NOMO-1 treated with DMSO at 0.1 percent for 48 hours (cell line): ENCODE measurements around the gene ITGAL.
"Not testable (repeated sequence)": the region's sequence is repeated elsewhere in the genome, so short reads cannot be mapped to it uniquely, and the experiment has no call there.

Source experiments
- DNase-seq: peaks from one replicate; lab custom pipeline; 2025; ENCODE audit not compliant: unreplicated experiment; lab: John Stamatoyannopoulos, UW

ITGAL gene

GRCh38 chr16:30526137-30526822 is 53.7 kb downstream of the ITGAL start, which contains the start of gene ZNF768:
TSS of gene ZNF768 (minus strand) at chr16:30526566. CDS start at chr16:30526413, 153 bp downstream.
- peak; percentile 50 for DNase-seq

GRCh38 chr16:30526823-30527634 is 54.5 kb downstream of the ITGAL start:
- peak; percentile 98 for DNase-seq

GRCh38 chr16:30527635-30528178 is 55.2 kb downstream of the ITGAL start:
- DNase-seq, result peak; percentile 93

- DNase-seq, result no peak
Observed at GRCh38 chr16:30528799-30529457, 56.4 kb downstream of the ITGAL start.

GRCh38 chr16:30530163-30531037 is 57.9 kb downstream of the ITGAL start:
- DNase-seq, result no peak

- no peak for DNase-seq
Observed at GRCh38 chr16:30532285-30533145, 60.0 kb downstream of the ITGAL start.

- DNase-seq, result no peak
Observed at GRCh38 chr16:30533146-30533522, 60.6 kb downstream of the ITGAL start.

GRCh38 chr16:30533748-30534367 is 61.3 kb downstream of the ITGAL start:
- DNase-seq, result no peak

- DNase-seq, result peak; percentile 71
Observed at GRCh38 chr16:30534368-30535105, 62.0 kb downstream of the ITGAL start, which contains the start of gene ZNF747. TSS of gene ZNF747 (minus strand) at chr16:30534858. CDS start at chr16:30534679, 179 bp downstream.

GRCh38 chr16:30535106-30535776 is 62.7 kb downstream of the ITGAL start:
- DNase-seq, result no peak

- DNase-seq, result peak; percentile 78
Observed at GRCh38 chr16:30535777-30536190, 63.2 kb downstream of the ITGAL start.

GRCh38 chr16:30536391-30537024 is 64.0 kb downstream of the ITGAL start:
- not testable (repeated sequence) for DNase-seq

- no peak for DNase-seq
Observed at GRCh38 chr16:30539000-30539964, 66.7 kb downstream of the ITGAL start.

- DNase-seq, result not testable (repeated sequence)
Observed at GRCh38 chr16:30539986-30540526, 67.5 kb downstream of the ITGAL start.

GRCh38 chr16:30540916-30541464 is 68.4 kb downstream of the ITGAL start:
- DNase-seq, result not testable (repeated sequence)
